ENCODE measurements around the gene CTNNBL1.

The CTNNBL1 gene

GRCh38 chr20:37748015-37748414, 54.2 kb downstream of the CTNNBL1 start:
- DNase-seq: no peak

GRCh38 chr20:37749218-37749617, 55.4 kb downstream of the CTNNBL1 start:
- no peak for DNase-seq

- no peak for DNase-seq
Measured at GRCh38 chr20:37749620-37750403, 56.0 kb downstream of the CTNNBL1 start.

GRCh38 chr20:37755665-37756064, 61.8 kb downstream of the CTNNBL1 start:
- DNase-seq: no peak

- DNase-seq: no peak
Measured at GRCh38 chr20:37756234-37756633, 62.4 kb downstream of the CTNNBL1 start.

- DNase-seq: no peak
Measured at GRCh38 chr20:37757550-37757949, 63.7 kb downstream of the CTNNBL1 start.

GRCh38 chr20:37758332-37758731, 64.5 kb downstream of the CTNNBL1 start:
- no peak for DNase-seq

GRCh38 chr20:37759052-37759553, 65.3 kb downstream of the CTNNBL1 start:
- DNase-seq: no peak

GRCh38 chr20:37759761-37760209, 66.0 kb downstream of the CTNNBL1 start:
- DNase-seq: no peak

- no peak for DNase-seq
Measured at GRCh38 chr20:37760322-37760721, 66.5 kb downstream of the CTNNBL1 start.

- no peak for DNase-seq
Measured at GRCh38 chr20:37762716-37763485, 69.1 kb downstream of the CTNNBL1 start.

GRCh38 chr20:37764333-37764935, 70.6 kb downstream of the CTNNBL1 start:
- DNase-seq: no peak

GRCh38 chr20:37770908-37771307, 77.1 kb downstream of the CTNNBL1 start:
- DNase-seq: no peak

- no peak for DNase-seq
Measured at GRCh38 chr20:37773291-37773826, 79.5 kb downstream of the CTNNBL1 start.

GRCh38 chr20:37774156-37774555, 80.3 kb downstream of the CTNNBL1 start:
- no peak for DNase-seq

GRCh38 chr20:37775200-37775599, 81.4 kb downstream of the CTNNBL1 start:
- DNase-seq: no peak

GRCh38 chr20:37776049-37776448, 82.2 kb downstream of the CTNNBL1 start:
- DNase-seq: no peak

- DNase-seq: no peak
Measured at GRCh38 chr20:37776526-37776925, 82.7 kb downstream of the CTNNBL1 start.

- no peak for DNase-seq
Measured at GRCh38 chr20:37777012-37777950, 83.5 kb downstream of the CTNNBL1 start.

- no peak for DNase-seq
Measured at GRCh38 chr20:37777988-37778659, 84.3 kb downstream of the CTNNBL1 start.

GRCh38 chr20:37781626-37782025, 87.8 kb downstream of the CTNNBL1 start:
- no peak for DNase-seq
